Endothelial cell of umbilical vein (primary cell): ENCODE measurements around the gene NUP153. TPM values are rescaled to one million over a fixed set of nuclear protein-coding genes. Genes with fewer than 3 reads are reported as not detected.

ENCODE experiments used
- BruUV-seq: library from RNA; stranded (reverse); fragments of 400-500 nt; replicated peaks from 2 replicates; lab custom pipeline; 2021; lab: Mats Ljungman, UMichigan
- CTCF ChIA-PET: fragments of 300-600, 350-600 bp; sonication (Branson Sonifier 250); formaldehyde crosslinking; loops from one replicate; lab custom pipeline; 2021; ENCODE audit warnings: antibody characterized with exemption, inconsistent platforms; lab: Charles Lee
- POLR2A ChIA-PET: fragments of 300-600, 350-600 bp; sonication (Branson Sonifier 250); formaldehyde crosslinking; loops from one replicate; lab custom pipeline; 2021; ENCODE audit warnings: antibody characterized with exemption, inconsistent platforms; lab: Charles Lee
- DNase-seq: peaks from one replicate; pipeline ENCODE4 v3.0.0-alpha.2; 2011; ENCODE audit warnings: low read depth, low spot score
- FAIRE-seq: peaks from 2 replicates; lab custom pipeline; 2011; peaks lifted over from hg19 to GRCh38; lab: Jason Lieb, UNC
- H2AFZ ChIP-seq: 2 replicates; pipeline ENCODE4 v1.6.0; 2012; ENCODE audit warnings: low read depth, low read length, control low read depth, inconsistent platforms
- H3K27ac ChIP-seq: 2 replicates; pipeline ENCODE4 v1.5.1; 2011; ENCODE audit warnings: low read depth, mild to moderate bottlenecking, control low read depth, low read length, moderate library complexity; ENCODE audit not compliant: insufficient read depth
- H3K27me3 ChIP-seq, 2 experiments: 2 replicates each; pipeline versions ENCODE4 v1.6.0 to v1.6.1; 2011; ENCODE audit warnings: low read length in 2 of 2, mixed read lengths in 1 of 2; ENCODE audit not compliant: control insufficient read depth in 2 of 2, insufficient read depth in 2 of 2
- H3K36me3 ChIP-seq, 2 experiments: 2 replicates in 1 of 2; 3 replicates in 1 of 2; pipeline ENCODE4 v1.5.1; 2011; ENCODE audit warnings: low read length in 2 of 2, mild to moderate bottlenecking in 1 of 2, moderate library complexity in 1 of 2; ENCODE audit not compliant: control insufficient read depth in 2 of 2, insufficient read depth in 2 of 2; ENCODE audit errors: extremely low read depth in 1 of 2
- H3K4me1 ChIP-seq: 3 replicates; pipeline ENCODE4 v1.5.1; 2011; ENCODE audit warnings: mild to moderate bottlenecking, low read length; ENCODE audit not compliant: control insufficient read depth, insufficient read depth; ENCODE audit errors: extremely low read depth
- H3K4me2 ChIP-seq: 2 replicates; pipeline ENCODE4 v1.6.1; 2011; ENCODE audit warnings: low read length, control low read depth, mixed read lengths; ENCODE audit not compliant: insufficient read depth
- H3K4me3 ChIP-seq, 3 experiments: fragments of 200-600 bp in 1 of 3; sonication (generic), shearing (Covaris generic) in 1 of 3; replicated peaks in 1 of 3; 2 replicates each; pipeline ENCODE4 v1.5.1; 2011 to 2016; ENCODE audit warnings: control low read depth in 3 of 3, low read length in 3 of 3, mild to moderate bottlenecking in 2 of 3, inconsistent platforms in 1 of 3, low read depth in 1 of 3, moderate library complexity in 1 of 3; ENCODE audit not compliant: insufficient read depth in 1 of 3
- H3K79me2 ChIP-seq: 2 replicates; pipeline ENCODE4 v1.6.0; 2012; ENCODE audit warnings: low read length, inconsistent platforms; ENCODE audit not compliant: control insufficient read depth, insufficient read depth
- H3K9ac ChIP-seq: replicated peaks from 2 replicates; pipeline ENCODE3; 2011; ENCODE audit warnings: low read length, control low read depth; ENCODE audit not compliant: insufficient read depth; ENCODE audit errors: extremely low read depth
- H3K9me1 ChIP-seq: replicated peaks from 3 replicates; pipeline ENCODE4 v1.6.0; 2011; ENCODE audit warnings: mild to moderate bottlenecking, low read length; ENCODE audit not compliant: control insufficient read depth, insufficient read depth; ENCODE audit errors: extremely low read depth
- H3K9me3 ChIP-seq: replicated peaks from 2 replicates; pipeline ENCODE4 v1.5.1; 2012; ENCODE audit warnings: low read length, inconsistent platforms; ENCODE audit not compliant: control insufficient read depth, insufficient read depth
- H4K20me1 ChIP-seq: replicated peaks from 2 replicates; pipeline ENCODE3; 2011; ENCODE audit warnings: mild to moderate bottlenecking, low read length; ENCODE audit not compliant: control insufficient read depth, insufficient read depth; ENCODE audit errors: extremely low read depth
- CTCF ChIP-seq, 2 donors: IDR thresholded peaks; 1 replicate in 1 of 2; 2 replicates in 1 of 2; pipeline ENCODE4 v1.5.1; 2011; ENCODE audit warnings: low read length in 2 of 2, mild to moderate bottlenecking in 2 of 2, moderate library complexity in 2 of 2, control low read depth in 1 of 2, inconsistent platforms in 1 of 2, low read depth in 1 of 2; ENCODE audit not compliant: insufficient read depth in 1 of 2; ENCODE audit errors: extremely low read depth in 1 of 2
- EZH2 ChIP-seq: IDR thresholded peaks from 2 replicates; pipeline ENCODE4 v1.6.1; 2012; ENCODE audit warnings: borderline replicate concordance, low read depth, mild to moderate bottlenecking, moderate library complexity, low read length, inconsistent platforms; ENCODE audit not compliant: severe bottlenecking
- FOS ChIP-seq: IDR thresholded peaks from 2 replicates; pipeline ENCODE4 v1.6.1; 2011; ENCODE audit warnings: mild to moderate bottlenecking, low read length, moderate library complexity, borderline replicate concordance; ENCODE audit not compliant: insufficient read depth
- GATA2 ChIP-seq: IDR thresholded peaks from 2 replicates; pipeline ENCODE4 v1.7.0; 2011; ENCODE audit warnings: low read depth, mild to moderate bottlenecking, moderate library complexity, mixed read lengths, low read length; ENCODE audit not compliant: insufficient read length, insufficient read depth
- JUN ChIP-seq: IDR thresholded peaks from 2 replicates; pipeline ENCODE4 v1.6.1; 2011; ENCODE audit warnings: borderline replicate concordance, low read depth; ENCODE audit not compliant: insufficient read length, insufficient read depth
- MAX ChIP-seq: IDR thresholded peaks from 2 replicates; pipeline ENCODE4 v1.6.1; 2011; ENCODE audit not compliant: insufficient read depth, insufficient read length
- MYC ChIP-seq: IDR thresholded peaks from one replicate; pipeline ENCODE4 v1.6.1; 2011; ENCODE audit warnings: mild to moderate bottlenecking, low read depth, low read length
- POLR2A ChIP-seq: IDR thresholded peaks from 2 replicates; pipeline ENCODE4 v1.6.1; 2012; ENCODE audit warnings: low read depth, mild to moderate bottlenecking, control low read depth, low read length
- POLR2AphosphoS5 ChIP-seq: IDR thresholded peaks from 2 replicates; pipeline ENCODE4 v1.6.1; 2012; ENCODE audit warnings: low read depth, mild to moderate bottlenecking, control low read depth, low read length, moderate library complexity; ENCODE audit not compliant: insufficient read depth
- dilution Hi-C: fragments of 300-500 bp; cut with MboI; formaldehyde crosslinking; loops from one replicate; pipeline ENCODE4 v1.15.0; 2019; ENCODE audit warnings: low sequenced_read_pairs; ENCODE audit not compliant: extremely low pct_ligation_motif_present
- intact Hi-C: fragments of 100-400 bp; cut with micrococcal nuclease; formaldehyde crosslinking; loops from one replicate; pipeline ENCODE4 v1.10.0; 2022
- polyA plus RNA-seq, 4 experiments: library from polyadenylated mRNA; depleted of rRNA in 3 of 4; stranded (reverse) in 3 of 4; unstranded in 1 of 4; fragments of >200 nt; gene quantifications; 2 replicates each; pipeline versions ENCODE4 v1.2.1 to v1.2.3, GENCODE V29; 2011 to 2012; ENCODE audit warnings: missing spikeins in 1 of 4
- total RNA-seq: library from RNA; stranded (reverse); gene quantifications from 2 replicates; pipeline ENCODE4 v1.2.3, GENCODE V29; 2021

The NUP153 gene
- total and polyA plus RNA-seq, 2 donors (not counting 3 experiments of a cell fraction or from before 2014, with no cell fraction given), result 22.0 to 51.0 TPM

- no peak for FAIRE-seq
- H3K9me3 ChIP-seq, result no peaks in the 10 kb centered on the region
- peaks cover 0 to 1% of the 10 kb centered on the region in 2 experiments for H3K27me3 ChIP-seq
- no peaks in the 10 kb centered on the region for H3K9me1 ChIP-seq
- H3K36me3 ChIP-seq, result no peaks in the 10 kb centered on the region
- no peak overlapping the region for H3K4me2 ChIP-seq
- H3K4me1 ChIP-seq, result peaks cover 2% of the 10 kb centered on the region
- no peaks in the 10 kb centered on the region for H3K79me2 ChIP-seq
- intact Hi-C loops (no loop called here), dilution Hi-C loops (no loop called here)
- no peak overlapping the region for H3K4me3 ChIP-seq
- no peaks in the 10 kb centered on the region for H4K20me1 ChIP-seq
- POLR2A ChIA-PET, result no interaction called here
- TF ChIP-seq CTCF (IDR thresholded peaks at IDR 0.05; ENCODE audit: extremely low read depth in 1 of 2, insufficient read depth in 1 of 2, low read depth in 1 of 2, low read length in 2 of 2) (no peak), FOS (no peak), GATA2 (no peak), POLR2A (no peak), JUN (no peak), MAX (no peak), MYC (no peak), POLR2AphosphoS5 (no peak), EZH2 (no peak)
- peak overlapping the region; percentile 78 for H2AFZ ChIP-seq
- H3K9ac ChIP-seq, result no peak overlapping the region
- no peak for DNase-seq
- BruUV-seq, result no TSS peak
- no peak overlapping the region for H3K27ac ChIP-seq
- CTCF ChIA-PET, result no interaction called here
These were observed 34.8 kb upstream of the NUP153 start for GRCh38 chr6:17741507-17741906.
